ENCODE measurements around the gene ZC3HAV1L.
"Not testable (repeated sequence)": the region's sequence is repeated elsewhere in the genome, so short reads cannot be mapped to it uniquely, and the experiment has no call there.

The ZC3HAV1L gene

GRCh38 chr7:139029353-139029752, 6.5 kb downstream of the ZC3HAV1L start:
- H3K18ac ChIP-seq (ENCODE audit: low read length), result no peak overlapping the region
- no peak overlapping the region for H4K8ac ChIP-seq (ENCODE audit: low read depth, low read length)
- H3K9me3 ChIP-seq (ENCODE audit: insufficient read depth, low read depth, low read length), result no peaks in the 10 kb centered on the region
- H2BK5ac ChIP-seq (ENCODE audit: low read depth, low read length, poor library complexity), result no peak overlapping the region
- no peak overlapping the region for H3K23ac ChIP-seq (ENCODE audit: low read length)
- H3K9ac ChIP-seq (ENCODE audit: low read length), result no peak overlapping the region
- H3K79me1 ChIP-seq (ENCODE audit: low read length), result no peaks in the 10 kb centered on the region
- no peak for DNase-seq
- peaks cover 27 to 30% of the 10 kb centered on the region in 2 experiments for H3K36me3 ChIP-seq (ENCODE audit: control insufficient read depth in 1 of 2, insufficient read depth in 2 of 2, low read length in 2 of 2)
- no peaks in the 10 kb centered on the region for H3K79me2 ChIP-seq (ENCODE audit: control insufficient read depth, insufficient read depth, low read length, poor library complexity)
- no peak overlapping the region for H2AK5ac ChIP-seq (ENCODE audit: low read length)
- no peak overlapping the region for H3K4ac ChIP-seq (ENCODE audit: low read depth, low read length)
- WGBS (ENCODE audit: extremely low coverage, insufficient coverage, insufficient read length), result no CpG with 5 or more reads among the region's 3 CpGs
- H3K27ac ChIP-seq (ENCODE audit: low read depth, low read length), result no peak overlapping the region
- H3K4me2 ChIP-seq (ENCODE audit: low read length), result no peak overlapping the region
- H3K27me3 ChIP-seq (ENCODE audit: insufficient read depth, low read length), result no peaks in the 10 kb centered on the region
- H2BK120ac ChIP-seq (ENCODE audit: insufficient read depth, low read length, poor library complexity), result no peak overlapping the region
- H2AFZ ChIP-seq (ENCODE audit: insufficient read depth, low read length, poor library complexity), result no peak overlapping the region
- no peak overlapping the region for H4K12ac ChIP-seq (ENCODE audit: low read depth, low read length)
- H3K14ac ChIP-seq (ENCODE audit: low read length), result no peak overlapping the region
- no peak overlapping the region for H3K4me3 ChIP-seq (ENCODE audit: low read depth, low read length)
- no peaks in the 10 kb centered on the region for H3K4me1 ChIP-seq (ENCODE audit: control insufficient read depth in 1 of 2, insufficient read depth in 2 of 2, low read length in 2 of 2)
- H2BK12ac ChIP-seq (ENCODE audit: low read length), result no peak overlapping the region
- H4K91ac ChIP-seq (ENCODE audit: low read depth, low read length), result no peak overlapping the region

- no peaks in the 10 kb centered on the region for H3K4me1 ChIP-seq (ENCODE audit: control insufficient read depth in 1 of 2, insufficient read depth in 2 of 2, low read length in 2 of 2)
- no peak overlapping the region for H3K9ac ChIP-seq (ENCODE audit: low read length)
- no peaks in the 10 kb centered on the region for H3K79me1 ChIP-seq (ENCODE audit: low read length)
- no peak for DNase-seq
- no peak overlapping the region for H2AK5ac ChIP-seq (ENCODE audit: low read length)
- no peak overlapping the region for H4K8ac ChIP-seq (ENCODE audit: low read depth, low read length)
- peaks cover 21 to 30% of the 10 kb centered on the region in 2 experiments for H3K36me3 ChIP-seq (ENCODE audit: control insufficient read depth in 1 of 2, insufficient read depth in 2 of 2, low read length in 2 of 2)
- no peak overlapping the region for H2BK12ac ChIP-seq (ENCODE audit: low read length)
- H3K4ac ChIP-seq (ENCODE audit: low read depth, low read length), result no peak overlapping the region
- H3K14ac ChIP-seq (ENCODE audit: low read length), result no peak overlapping the region
- H3K4me2 ChIP-seq (ENCODE audit: low read length), result no peak overlapping the region
- H3K27ac ChIP-seq (ENCODE audit: low read depth, low read length), result no peak overlapping the region
- no peaks in the 10 kb centered on the region for H3K79me2 ChIP-seq (ENCODE audit: control insufficient read depth, insufficient read depth, low read length, poor library complexity)
- no peak overlapping the region for H2BK5ac ChIP-seq (ENCODE audit: low read depth, low read length, poor library complexity)
- no CpG with 5 or more reads among the region's 6 CpGs for WGBS (ENCODE audit: extremely low coverage, insufficient coverage, insufficient read length)
- no peak overlapping the region for H3K4me3 ChIP-seq (ENCODE audit: low read depth, low read length)
- H2AFZ ChIP-seq (ENCODE audit: insufficient read depth, low read length, poor library complexity), result no peak overlapping the region
- no peak overlapping the region for H4K91ac ChIP-seq (ENCODE audit: low read depth, low read length)
- no peak overlapping the region for H3K18ac ChIP-seq (ENCODE audit: low read length)
- no peaks in the 10 kb centered on the region for H3K27me3 ChIP-seq (ENCODE audit: insufficient read depth, low read length)
- no peak overlapping the region for H4K12ac ChIP-seq (ENCODE audit: low read depth, low read length)
- no peak overlapping the region for H2BK120ac ChIP-seq (ENCODE audit: insufficient read depth, low read length, poor library complexity)
- H3K9me3 ChIP-seq (ENCODE audit: insufficient read depth, low read depth, low read length), result no peaks in the 10 kb centered on the region
- no peak overlapping the region for H3K23ac ChIP-seq (ENCODE audit: low read length)
Observed at GRCh38 chr7:139026551-139026950, 9.3 kb downstream of the ZC3HAV1L start.

- not testable (repeated sequence) for H2BK120ac ChIP-seq (ENCODE audit: insufficient read depth, low read length, poor library complexity); H2BK12ac ChIP-seq (ENCODE audit: low read length); H3K4me1 ChIP-seq (ENCODE audit: control insufficient read depth in 1 of 2, insufficient read depth in 2 of 2, low read length in 2 of 2); H2AK5ac ChIP-seq (ENCODE audit: low read length); H3K4me3 ChIP-seq (ENCODE audit: low read depth, low read length); H3K27me3 ChIP-seq (ENCODE audit: insufficient read depth, low read length); H2BK5ac ChIP-seq (ENCODE audit: low read depth, low read length, poor library complexity); H3K4ac ChIP-seq (ENCODE audit: low read depth, low read length); H3K9me3 ChIP-seq (ENCODE audit: insufficient read depth, low read depth, low read length); H4K8ac ChIP-seq (ENCODE audit: low read depth, low read length); H2AFZ ChIP-seq (ENCODE audit: insufficient read depth, low read length, poor library complexity); H3K27ac ChIP-seq (ENCODE audit: low read depth, low read length); H3K79me2 ChIP-seq (ENCODE audit: control insufficient read depth, insufficient read depth, low read length, poor library complexity); H3K18ac ChIP-seq (ENCODE audit: low read length); H4K12ac ChIP-seq (ENCODE audit: low read depth, low read length); DNase-seq; H3K79me1 ChIP-seq (ENCODE audit: low read length); H3K23ac ChIP-seq (ENCODE audit: low read length); H3K9ac ChIP-seq (ENCODE audit: low read length); H3K14ac ChIP-seq (ENCODE audit: low read length); H3K4me2 ChIP-seq (ENCODE audit: low read length); H4K91ac ChIP-seq (ENCODE audit: low read depth, low read length)
- WGBS (ENCODE audit: extremely low coverage, insufficient coverage, insufficient read length), result no CpG with 5 or more reads among the region's 5 CpGs
- H3K36me3 ChIP-seq (ENCODE audit: control insufficient read depth in 1 of 2, insufficient read depth in 2 of 2, low read length in 2 of 2), result peaks cover 21 to 24% of the 10 kb centered on the region in 2 experiments
Observed at GRCh38 chr7:139025861-139026260, 10.0 kb downstream of the ZC3HAV1L start.

GRCh38 chr7:139023076-139023475, 12.8 kb downstream of the ZC3HAV1L start:
- no peak overlapping the region for H2BK120ac ChIP-seq (ENCODE audit: insufficient read depth, low read length, poor library complexity)
- WGBS (ENCODE audit: extremely low coverage, insufficient coverage, insufficient read length), result no CpG with 5 or more reads among the region's 5 CpGs

More at GRCh38 chr7:139023076-139023475, 12.8 kb downstream of the ZC3HAV1L start:
- H3K4me1 ChIP-seq (ENCODE audit: control insufficient read depth in 1 of 2, insufficient read depth in 2 of 2, low read length in 2 of 2), result no peaks in the 10 kb centered on the region
- H3K4me3 ChIP-seq (ENCODE audit: low read depth, low read length), result no peak overlapping the region
- no peak overlapping the region for H4K8ac ChIP-seq (ENCODE audit: low read depth, low read length)
- H3K79me1 ChIP-seq (ENCODE audit: low read length), result no peaks in the 10 kb centered on the region
- no peak overlapping the region for H3K4ac ChIP-seq (ENCODE audit: low read depth, low read length)
- H2BK5ac ChIP-seq (ENCODE audit: low read depth, low read length, poor library complexity), result no peak overlapping the region
- no peak overlapping the region for H3K14ac ChIP-seq (ENCODE audit: low read length)
- no peak for DNase-seq
- peaks cover 11 to 18% of the 10 kb centered on the region in 2 experiments for H3K36me3 ChIP-seq (ENCODE audit: control insufficient read depth in 1 of 2, insufficient read depth in 2 of 2, low read length in 2 of 2)
- no peaks in the 10 kb centered on the region for H3K79me2 ChIP-seq (ENCODE audit: control insufficient read depth, insufficient read depth, low read length, poor library complexity)
- H3K9me3 ChIP-seq (ENCODE audit: insufficient read depth, low read depth, low read length), result no peaks in the 10 kb centered on the region
- no peaks in the 10 kb centered on the region for H3K27me3 ChIP-seq (ENCODE audit: insufficient read depth, low read length)
- no peak overlapping the region for H3K23ac ChIP-seq (ENCODE audit: low read length)
- H3K18ac ChIP-seq (ENCODE audit: low read length), result no peak overlapping the region
- no peak overlapping the region for H2AFZ ChIP-seq (ENCODE audit: insufficient read depth, low read length, poor library complexity)
- no peak overlapping the region for H2BK12ac ChIP-seq (ENCODE audit: low read length)
- no peak overlapping the region for H3K27ac ChIP-seq (ENCODE audit: low read depth, low read length)
- H4K91ac ChIP-seq (ENCODE audit: low read depth, low read length), result no peak overlapping the region
- no peak overlapping the region for H4K12ac ChIP-seq (ENCODE audit: low read depth, low read length)
- H3K4me2 ChIP-seq (ENCODE audit: low read length), result no peak overlapping the region
- no peak overlapping the region for H3K9ac ChIP-seq (ENCODE audit: low read length)
- no peak overlapping the region for H2AK5ac ChIP-seq (ENCODE audit: low read length)

Data from trophoblast cell (in vitro differentiated cells and primary cell).